ENCODE measurements around the gene DSCAM. TPM values are rescaled to one million over a fixed set of nuclear protein-coding genes. Genes with fewer than 3 reads are reported as not detected.

Gene DSCAM
- total and polyA plus RNA-seq, 10 donors: 0.02 to 2.7 (median 2.0) TPM

GRCh38 chr21:40636026-40636425, 210.9 kb downstream of the DSCAM start:
- DNase-seq: no peak
- TF ChIP-seq POLR2AphosphoS5 (IDR thresholded peaks at IDR 0.05) (no peak), POLR2A (IDR thresholded peaks at IDR 0.05) (no peak)
- TF ChIP-seq, protein P1, sequence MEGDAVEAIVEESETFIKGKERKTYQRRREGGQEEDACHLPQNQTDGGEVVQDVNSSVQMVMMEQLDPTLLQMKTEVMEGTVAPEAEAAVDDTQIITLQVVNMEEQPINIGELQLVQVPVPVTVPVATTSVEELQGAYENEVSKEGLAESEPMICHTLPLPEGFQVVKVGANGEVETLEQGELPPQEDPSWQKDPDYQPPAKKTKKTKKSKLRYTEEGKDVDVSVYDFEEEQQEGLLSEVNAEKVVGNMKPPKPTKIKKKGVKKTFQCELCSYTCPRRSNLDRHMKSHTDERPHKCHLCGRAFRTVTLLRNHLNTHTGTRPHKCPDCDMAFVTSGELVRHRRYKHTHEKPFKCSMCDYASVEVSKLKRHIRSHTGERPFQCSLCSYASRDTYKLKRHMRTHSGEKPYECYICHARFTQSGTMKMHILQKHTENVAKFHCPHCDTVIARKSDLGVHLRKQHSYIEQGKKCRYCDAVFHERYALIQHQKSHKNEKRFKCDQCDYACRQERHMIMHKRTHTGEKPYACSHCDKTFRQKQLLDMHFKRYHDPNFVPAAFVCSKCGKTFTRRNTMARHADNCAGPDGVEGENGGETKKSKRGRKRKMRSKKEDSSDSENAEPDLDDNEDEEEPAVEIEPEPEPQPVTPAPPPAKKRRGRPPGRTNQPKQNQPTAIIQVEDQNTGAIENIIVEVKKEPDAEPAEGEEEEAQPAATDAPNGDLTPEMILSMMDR (IDR thresholded peaks at IDR 0.05 in 8 of 11, conservative IDR thresholded peaks at IDR 0.05 in 3 of 11): no peak
- H3K4me3 ChIP-seq: no peak overlapping the region
- intact Hi-C loops (cut with DNase I; ENCODE audit: low total_unique reads): no loop called here
- no peaks in the 10 kb centered on the region for H3K4me1 ChIP-seq
- H3K9me3 ChIP-seq: no peaks in the 10 kb centered on the region
- peaks cover 0 to 3% (median 0%) of the 10 kb centered on the region in 7 donors for H3K27me3 ChIP-seq (replicated peaks in 1 of 7)
- H3K36me3 ChIP-seq: no peaks in the 10 kb centered on the region
- no peak overlapping the region for H3K27ac ChIP-seq
- 83 to 91% (median 86%) methylated on average over 9 of the region's 9 CpGs for WGBS, 5 donors

GRCh38 chr21:40635391-40635790, 211.6 kb downstream of the DSCAM start:
- no peak for TF ChIP-seq POLR2A (IDR thresholded peaks at IDR 0.05)
- no peak for TF ChIP-seq POLR2AphosphoS5 (IDR thresholded peaks at IDR 0.05)
- TF ChIP-seq, protein P1 (IDR thresholded peaks at IDR 0.05 in 8 of 11, conservative IDR thresholded peaks at IDR 0.05 in 3 of 11): no peak
- Histone ChIP-seq H3K36me3 (no peaks in the 10 kb centered on the region), H3K4me3 (no peak overlapping the region), H3K9me3 (no peaks in the 10 kb centered on the region), H3K27ac (no peak overlapping the region), H3K27me3 (replicated peaks in 1 of 7) (peaks cover 0 to 3% (median 0%) of the 10 kb centered on the region in 7 donors), H3K4me1 (no peaks in the 10 kb centered on the region)
- intact Hi-C loops (cut with DNase I; ENCODE audit: low total_unique reads): no loop called here
- no peak for DNase-seq
- 78 to 90% (median 83%) methylated on average over 4 of the region's 4 CpGs for WGBS, 5 donors

DNA sequence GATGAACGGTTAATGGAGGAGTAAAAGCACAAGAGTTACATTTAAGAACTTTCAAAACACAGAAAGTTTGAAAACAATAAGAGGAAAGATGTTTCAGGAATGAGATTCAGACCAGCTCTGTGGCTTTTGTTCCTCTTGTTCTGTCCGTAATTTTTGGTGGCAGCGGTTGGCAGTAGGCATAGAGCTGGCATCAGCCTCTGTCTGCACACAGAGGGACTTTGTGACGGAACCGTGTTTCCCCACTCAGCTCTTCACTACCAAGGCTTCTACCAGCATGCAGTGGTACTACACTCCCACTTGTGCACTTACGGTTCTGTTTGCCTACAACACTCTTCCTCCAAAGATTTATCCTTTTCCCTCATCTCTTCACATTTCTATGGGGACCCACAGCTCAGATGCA, 212.8 kb downstream of the DSCAM start:
- Histone ChIP-seq H3K4me3 (no peak overlapping the region), H3K27ac (no peak overlapping the region), H3K9me3 (peaks cover 0 to 2% (median 0%) of the 10 kb centered on the region in 8 donors), H3K36me3 (no peaks in the 10 kb centered on the region), H3K4me1 (no peaks in the 10 kb centered on the region), H3K27me3 (replicated peaks in 1 of 7) (no peaks in the 10 kb centered on the region)
- intact Hi-C loops (cut with DNase I; ENCODE audit: low total_unique reads): no loop called here
- no peak for DNase-seq
- WGBS, 5 donors: 86 to 95% (median 88%) methylated on average over 6 of the region's 6 CpGs
- no peak for TF ChIP-seq POLR2AphosphoS5 (IDR thresholded peaks at IDR 0.05)
- TF ChIP-seq POLR2A (IDR thresholded peaks at IDR 0.05): no peak
- TF ChIP-seq, protein P1 (IDR thresholded peaks at IDR 0.05 in 8 of 11, conservative IDR thresholded peaks at IDR 0.05 in 3 of 11): no peak

DNA sequence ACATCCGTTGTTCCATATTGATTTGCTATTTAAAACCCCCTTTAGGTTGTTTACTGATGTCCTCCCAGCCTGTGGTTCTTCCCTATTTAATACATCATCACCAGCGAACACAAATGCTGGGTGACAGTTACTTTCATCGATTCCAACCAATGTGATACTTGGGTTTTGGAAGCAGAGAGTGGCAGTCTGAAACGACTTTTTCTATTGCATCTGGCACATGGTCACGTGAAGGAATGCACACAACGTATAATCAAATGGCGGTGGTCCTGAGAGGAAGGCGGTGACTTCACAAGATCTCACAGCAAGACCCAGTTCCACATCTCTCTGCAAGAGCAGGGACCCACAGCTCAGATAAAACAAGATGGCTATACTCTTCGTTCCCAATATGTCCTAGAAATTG, 213.9 kb downstream of the DSCAM start:
- 80 to 87% (median 84%) methylated on average over 9 of the region's 9 CpGs for WGBS, 5 donors
- no peaks in the 10 kb centered on the region for H3K36me3 ChIP-seq
- H3K27me3 ChIP-seq (replicated peaks in 1 of 7): no peaks in the 10 kb centered on the region
- intact Hi-C loops (cut with DNase I; ENCODE audit: low total_unique reads): no loop called here
- no peak for DNase-seq
- H3K4me3 ChIP-seq: no peak overlapping the region
- TF ChIP-seq POLR2A (IDR thresholded peaks at IDR 0.05) (no peak), POLR2AphosphoS5 (IDR thresholded peaks at IDR 0.05) (no peak)
- TF ChIP-seq, protein P1 (IDR thresholded peaks at IDR 0.05 in 8 of 11, conservative IDR thresholded peaks at IDR 0.05 in 3 of 11): no peak
- H3K9me3 ChIP-seq: peaks cover 0 to 2% (median 0%) of the 10 kb centered on the region in 8 donors
- H3K27ac ChIP-seq: no peak overlapping the region
- no peaks in the 10 kb centered on the region for H3K4me1 ChIP-seq

All from spleen (tissue), 11 donors.